HG02970 (cell line): Measurements from ENCODE around the gene CCDC158.
"Not testable (repeated sequence)": the region's sequence is repeated elsewhere in the genome, so short reads cannot be mapped to it uniquely, and the experiment has no call there.

ENCODE experiments used
- ATAC-seq: cut with Tn5 transposase; IDR thresholded peaks from one replicate; pipeline ENCODE4 v1.9.1; 2021; ENCODE audit warnings: mild to moderate bottlenecking, moderate library complexity, moderate number of reproducible peaks; ENCODE audit not compliant: unreplicated experiment, low FRiP score

CCDC158 gene

GRCh38 chr4:76420762-76421581, at the start of gene CCDC158:
TSS of gene CCDC158 (minus strand) at chr4:76421141. CDS start at chr4:76403207, 17,934 bp downstream.
- ATAC-seq, result no peak

GRCh38 chr4:76470532-76470931, 49.6 kb upstream of the CCDC158 start:
- no peak for ATAC-seq

- ATAC-seq, result no peak
These were observed 49.1 kb upstream of the CCDC158 start for GRCh38 chr4:76470064-76470463.

- ATAC-seq, result no peak
These were observed 42.6 kb upstream of the CCDC158 start for GRCh38 chr4:76463568-76463967.

GRCh38 chr4:76459291-76459723, 38.4 kb upstream of the CCDC158 start:
- ATAC-seq, result no peak

GRCh38 chr4:76458825-76459224, 37.9 kb upstream of the CCDC158 start:
- no peak for ATAC-seq

GRCh38 chr4:76458297-76458696, 37.4 kb upstream of the CCDC158 start:
- ATAC-seq, result no peak

- no peak for ATAC-seq
These were observed 36.9 kb upstream of the CCDC158 start for GRCh38 chr4:76457885-76458284.

GRCh38 chr4:76454073-76454472, 33.1 kb upstream of the CCDC158 start:
- not testable (repeated sequence) for ATAC-seq

GRCh38 chr4:76453232-76453631, 32.3 kb upstream of the CCDC158 start:
- ATAC-seq, result no peak

- no peak for ATAC-seq
These were observed 28.9 kb upstream of the CCDC158 start for GRCh38 chr4:76449833-76450232.

GRCh38 chr4:76449362-76449767, 28.4 kb upstream of the CCDC158 start:
- ATAC-seq, result no peak

- ATAC-seq, result no peak
These were observed 27.3 kb upstream of the CCDC158 start for GRCh38 chr4:76448211-76448610.

- no peak for ATAC-seq
These were observed 26.5 kb upstream of the CCDC158 start for GRCh38 chr4:76447393-76447851.

- no peak for ATAC-seq
These were observed 25.0 kb upstream of the CCDC158 start for GRCh38 chr4:76445911-76446310.

GRCh38 chr4:76443376-76443775, 22.4 kb upstream of the CCDC158 start:
- ATAC-seq, result no peak

GRCh38 chr4:76442807-76443206, 21.9 kb upstream of the CCDC158 start:
- no peak for ATAC-seq

GRCh38 chr4:76441881-76442280, 20.9 kb upstream of the CCDC158 start:
- ATAC-seq, result no peak

- no peak for ATAC-seq
These were observed 18.6 kb upstream of the CCDC158 start for GRCh38 chr4:76439491-76439890.

GRCh38 chr4:76435528-76436319, 14.8 kb upstream of the CCDC158 start:
- no peak for ATAC-seq

- ATAC-seq, result no peak
These were observed 14.1 kb upstream of the CCDC158 start, which contains the start of gene SHROOM3 for GRCh38 chr4:76434901-76435527. TSS of gene SHROOM3 (plus strand) at chr4:76435229. CDS start at chr4:76436053, 824 bp downstream.
